Midbrain (tissue), 1 donor: ENCODE measurements around the gene TLX2.

Experiments
- DNase-seq: peaks from one replicate; lab custom pipeline; 2025; lab: John Stamatoyannopoulos, UW

TLX2 gene

DNA sequence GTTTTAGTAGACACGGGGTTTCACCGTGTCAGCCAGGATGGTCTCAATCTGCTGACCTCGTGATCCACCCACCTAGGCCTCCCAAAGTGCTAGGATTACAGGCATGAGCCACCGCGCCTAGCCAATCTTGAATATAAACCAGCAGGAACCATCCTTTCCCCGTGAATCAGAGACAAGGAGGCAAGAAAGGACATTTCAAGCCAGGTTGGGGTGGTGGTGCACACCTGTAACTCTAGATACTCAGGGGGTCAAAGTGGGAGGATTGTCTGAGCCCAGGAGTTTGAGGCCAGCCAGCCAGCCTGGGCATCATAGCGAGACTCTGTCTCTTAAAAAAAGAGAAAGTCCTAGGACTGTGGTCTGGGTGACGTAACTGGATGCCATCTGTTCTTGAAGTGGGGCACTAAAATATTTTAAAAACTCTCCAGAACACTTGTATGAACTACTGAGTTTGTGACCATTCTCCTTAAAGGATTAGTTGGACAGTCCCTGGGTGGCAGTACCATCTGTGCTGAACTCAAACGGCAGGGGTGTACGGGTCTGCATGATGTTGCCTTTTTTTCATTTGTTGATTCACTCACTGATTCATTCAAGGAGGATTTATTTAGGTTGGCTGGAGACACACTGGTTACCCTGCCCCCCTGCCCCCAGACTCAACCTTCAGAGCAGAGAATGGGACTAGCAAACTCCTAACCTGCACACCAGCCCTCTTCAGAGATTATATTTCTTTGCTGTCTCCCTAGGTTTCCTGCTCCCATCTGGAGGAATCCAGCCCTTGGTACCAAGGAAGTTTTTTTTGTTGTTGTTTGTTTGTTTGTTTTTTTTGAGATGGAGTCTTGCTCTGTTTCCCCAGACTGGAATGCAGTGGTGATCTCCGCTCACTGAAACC lies 2.9 kb upstream of the TLX2 start:
- DNase-seq = no peak

DNA sequence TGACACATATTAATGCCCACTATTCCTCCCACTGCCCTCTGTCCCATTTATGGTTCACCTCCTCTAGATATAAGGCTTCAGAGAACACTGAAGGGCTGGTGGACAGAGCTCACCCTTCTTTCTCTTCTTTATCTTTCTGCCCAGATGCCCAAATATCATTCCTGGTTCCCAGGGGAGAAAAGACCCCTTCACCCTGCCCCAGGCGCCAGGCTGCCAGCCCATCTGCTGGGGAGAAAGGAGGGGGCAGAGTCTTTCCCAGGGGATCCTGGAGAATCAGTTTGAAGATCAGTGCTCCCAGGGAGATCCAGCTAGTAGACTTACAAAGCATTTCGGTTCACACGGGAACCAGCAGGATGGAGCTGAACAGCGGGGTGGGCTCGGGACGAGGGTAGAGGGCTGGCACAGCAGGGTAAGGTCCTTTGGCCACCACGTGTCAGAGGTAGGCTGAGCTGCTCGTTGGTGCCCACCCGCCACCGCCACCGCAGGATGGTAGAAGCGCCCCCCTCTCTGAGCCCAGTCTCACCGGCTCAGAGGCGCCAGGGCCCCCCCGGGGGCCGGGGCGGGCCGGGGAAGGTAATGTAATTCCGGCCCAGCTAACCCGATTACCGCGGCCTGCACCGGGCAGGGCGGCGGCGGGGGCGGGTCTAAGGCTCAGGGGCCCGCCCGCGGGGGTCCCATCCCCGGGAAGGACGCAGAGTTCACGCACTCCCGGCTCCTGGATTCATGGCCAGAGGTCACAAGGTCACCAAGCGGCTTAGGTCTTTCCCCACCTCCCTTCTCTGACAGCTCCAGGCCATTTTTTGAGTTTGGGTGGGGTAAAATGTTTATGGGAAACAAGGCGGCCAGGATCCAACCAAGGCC lies 1.3 kb upstream of the TLX2 start:
- no peak for DNase-seq

DNA sequence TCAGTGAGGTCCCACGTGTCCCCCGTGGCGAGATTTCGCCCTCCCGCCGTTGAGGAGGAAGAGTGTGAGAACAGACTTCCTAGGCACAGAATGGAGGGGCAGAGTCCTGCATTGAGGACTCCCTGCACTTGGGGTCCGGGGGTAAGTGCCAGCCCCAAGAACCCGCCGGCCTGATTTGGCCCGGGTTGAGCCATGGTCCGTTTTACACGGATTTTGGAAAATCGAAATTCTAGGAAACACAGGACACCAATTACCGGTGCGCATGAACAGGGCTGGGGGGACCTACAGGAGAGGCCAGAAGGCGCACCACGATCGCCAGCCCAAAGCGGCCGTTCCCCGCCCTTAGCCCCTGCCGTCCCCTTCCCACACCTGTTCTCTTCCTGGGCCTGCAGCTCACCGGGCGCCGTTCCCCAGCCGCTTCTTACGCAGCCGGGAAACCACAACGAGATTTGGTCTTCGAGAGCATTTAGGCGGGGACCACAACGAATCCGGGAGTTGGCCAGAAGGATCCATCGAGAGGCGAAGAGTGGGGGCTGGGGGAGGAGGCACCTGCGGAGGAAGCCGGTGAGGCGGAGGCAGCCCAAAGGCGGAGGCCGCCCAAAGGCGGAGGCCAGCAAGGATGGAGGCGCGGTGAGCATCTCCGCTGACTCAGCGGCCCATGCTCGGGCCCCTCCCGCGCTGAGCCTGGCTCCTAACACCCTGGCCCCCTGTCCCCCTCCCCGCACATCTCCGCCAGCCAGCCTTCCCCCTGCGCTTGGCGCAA lies 464 bp upstream of the TLX2 start:
- no peak for DNase-seq

DNA sequence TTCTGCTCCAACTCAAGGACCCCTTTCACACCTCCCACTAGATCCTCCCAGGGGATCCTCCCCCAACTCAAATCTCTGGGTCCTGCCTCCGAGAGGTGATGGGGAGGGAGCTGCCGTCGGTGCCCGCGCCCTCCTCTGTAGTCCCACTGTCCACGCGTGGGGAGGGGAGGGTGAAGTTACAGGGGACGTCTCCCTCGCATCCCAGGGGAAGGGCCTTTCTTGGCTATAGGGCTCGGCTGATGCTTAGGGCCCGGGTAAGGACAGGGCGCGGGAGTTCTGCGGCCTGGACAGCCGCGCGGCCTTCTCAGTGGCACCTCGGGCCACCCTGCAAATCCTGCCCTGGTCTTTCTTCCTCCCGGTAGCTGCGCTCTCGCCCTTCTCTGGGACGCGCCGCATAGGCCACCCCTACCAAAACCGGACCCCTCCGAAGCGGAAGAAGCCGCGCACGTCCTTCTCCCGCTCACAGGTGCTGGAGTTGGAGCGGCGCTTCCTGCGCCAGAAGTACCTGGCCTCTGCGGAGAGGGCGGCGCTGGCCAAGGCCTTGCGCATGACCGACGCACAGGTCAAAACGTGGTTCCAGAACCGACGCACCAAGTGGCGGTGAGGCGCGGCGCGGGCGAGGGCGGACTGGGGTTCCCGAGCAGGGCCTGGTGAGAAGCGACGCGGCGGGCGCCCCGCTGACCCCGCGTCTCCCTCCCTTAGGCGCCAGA lies 1.2 kb downstream of the TLX2 start:
- no peak for DNase-seq

DNA sequence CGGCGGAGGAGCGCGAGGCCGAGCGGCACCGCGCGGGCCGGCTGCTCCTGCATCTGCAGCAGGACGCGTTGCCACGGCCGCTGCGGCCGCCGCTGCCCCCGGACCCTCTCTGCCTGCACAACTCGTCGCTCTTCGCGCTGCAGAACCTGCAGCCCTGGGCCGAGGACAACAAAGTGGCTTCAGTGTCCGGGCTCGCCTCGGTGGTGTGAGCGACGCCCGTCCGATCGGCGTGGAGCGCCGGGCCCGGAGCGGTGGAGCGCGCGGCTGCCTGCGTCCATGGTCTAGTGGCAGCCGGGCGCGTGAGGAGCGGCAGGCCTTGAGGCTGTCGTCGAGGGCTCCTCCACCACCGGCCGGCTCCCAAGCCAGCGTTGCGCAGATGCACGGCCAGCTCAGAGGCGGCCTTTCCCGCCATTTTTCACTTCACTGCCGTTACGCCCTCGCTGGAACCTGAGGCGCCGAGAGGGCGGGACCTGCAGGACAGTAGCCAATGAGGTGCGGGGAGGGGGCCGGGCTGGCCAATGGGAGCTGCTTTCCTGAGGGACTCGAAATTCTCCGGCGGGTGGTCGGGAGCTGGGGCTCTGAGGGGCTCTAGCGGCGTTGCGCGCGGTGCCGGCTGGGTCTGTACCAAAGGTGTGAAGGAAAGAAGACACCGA lies 1.9 kb downstream of the TLX2 start:
- peak; percentile 10 for DNase-seq

DNA sequence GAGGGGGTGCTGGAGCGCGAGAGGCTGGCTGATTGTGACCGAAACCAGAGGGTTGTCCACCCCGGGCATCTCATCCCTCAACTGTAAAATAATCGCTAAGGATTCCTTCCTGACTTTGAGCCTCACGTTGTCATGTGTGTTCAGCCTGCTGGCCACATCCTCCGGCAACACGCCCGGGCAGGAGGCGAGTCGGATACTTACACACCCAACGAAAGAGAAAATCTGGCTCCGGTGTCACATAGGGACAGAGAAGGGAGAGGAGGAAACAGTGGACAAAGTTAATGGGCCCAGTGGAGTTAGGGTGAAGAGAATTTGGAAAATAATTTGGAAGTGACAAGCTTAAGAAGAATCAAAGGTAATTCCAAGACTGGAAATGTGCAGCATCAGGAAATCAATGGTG lies 2.4 kb downstream of the TLX2 start:
- no peak for DNase-seq

DNA sequence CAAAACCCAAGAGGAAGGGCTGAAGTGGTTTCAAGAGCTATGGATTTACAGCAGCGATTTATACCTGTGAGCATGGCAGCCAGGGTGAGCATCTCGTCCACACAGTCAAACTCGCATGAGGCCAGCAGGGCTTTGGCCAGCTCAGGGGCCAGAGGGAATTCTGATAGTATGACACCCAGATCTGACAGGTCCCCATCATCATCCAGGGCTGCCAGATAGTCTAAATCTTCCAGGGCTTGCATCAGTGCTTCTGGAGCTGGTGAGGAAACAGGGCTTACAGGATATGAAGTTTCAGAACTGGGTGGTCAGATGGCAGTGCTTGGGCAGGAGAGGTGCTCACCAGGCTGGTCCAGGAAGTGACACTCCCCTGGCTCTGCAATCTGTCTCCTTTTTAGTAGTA lies 8.3 kb downstream of the TLX2 start:
- DNase-seq = no peak

DNA sequence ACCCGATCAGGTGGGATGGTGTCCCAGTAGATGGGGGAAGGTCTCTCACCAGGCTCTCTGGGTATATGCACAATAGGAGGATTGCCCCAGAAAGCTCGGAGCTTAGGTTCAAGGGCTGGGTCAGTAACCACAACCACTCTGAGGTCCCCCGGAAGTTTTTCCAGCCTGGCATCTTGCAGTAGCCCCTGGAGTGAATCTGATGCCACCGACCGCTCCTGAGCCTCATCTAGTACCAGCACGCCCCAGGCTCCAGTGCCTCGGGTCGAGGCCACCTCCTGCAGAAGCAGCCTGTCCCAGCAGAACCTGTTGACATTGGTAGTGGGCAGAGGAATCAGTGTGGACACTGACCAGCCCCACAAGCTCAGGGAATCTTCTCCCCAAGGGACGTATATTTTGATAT lies 9.8 kb downstream of the TLX2 start:
- DNase-seq = no peak

DNA sequence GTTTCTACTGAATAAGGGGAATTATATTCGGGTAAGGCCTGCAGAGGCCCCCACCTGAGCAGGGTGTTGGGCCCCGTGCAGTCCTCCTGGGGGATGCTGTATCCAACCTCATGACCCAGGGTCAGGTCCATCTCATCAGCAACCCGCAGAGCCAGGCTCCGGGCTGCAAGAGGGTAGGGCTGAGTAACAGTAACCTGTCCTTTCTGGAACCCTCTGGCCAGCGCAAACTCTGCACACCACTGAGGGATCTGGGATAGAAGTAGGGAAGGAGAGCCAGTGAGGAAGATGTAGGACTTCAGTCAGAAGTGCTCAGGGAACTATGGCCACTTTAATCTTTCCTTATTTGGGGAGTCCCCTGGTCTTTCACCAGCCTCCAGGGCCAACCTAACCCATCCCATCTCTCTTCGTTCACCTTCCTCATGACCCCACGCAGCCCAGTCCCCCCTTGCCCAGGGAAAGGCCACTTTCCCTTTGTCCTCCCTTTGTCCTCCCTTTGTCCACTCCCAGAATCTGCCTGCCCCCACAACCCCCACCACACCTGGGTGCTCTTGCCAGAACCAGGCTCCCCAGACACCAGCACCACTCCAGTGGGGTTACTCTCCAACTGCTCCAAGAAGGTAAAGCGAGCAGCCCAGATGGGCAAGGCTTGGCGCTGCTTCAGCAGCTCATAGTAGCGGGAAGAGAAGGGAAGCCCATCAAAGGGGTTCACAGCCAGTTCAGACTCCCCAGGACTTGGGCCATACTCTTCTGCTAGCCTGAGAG lies 10.9 kb downstream of the TLX2 start:
- no peak for DNase-seq

DNA sequence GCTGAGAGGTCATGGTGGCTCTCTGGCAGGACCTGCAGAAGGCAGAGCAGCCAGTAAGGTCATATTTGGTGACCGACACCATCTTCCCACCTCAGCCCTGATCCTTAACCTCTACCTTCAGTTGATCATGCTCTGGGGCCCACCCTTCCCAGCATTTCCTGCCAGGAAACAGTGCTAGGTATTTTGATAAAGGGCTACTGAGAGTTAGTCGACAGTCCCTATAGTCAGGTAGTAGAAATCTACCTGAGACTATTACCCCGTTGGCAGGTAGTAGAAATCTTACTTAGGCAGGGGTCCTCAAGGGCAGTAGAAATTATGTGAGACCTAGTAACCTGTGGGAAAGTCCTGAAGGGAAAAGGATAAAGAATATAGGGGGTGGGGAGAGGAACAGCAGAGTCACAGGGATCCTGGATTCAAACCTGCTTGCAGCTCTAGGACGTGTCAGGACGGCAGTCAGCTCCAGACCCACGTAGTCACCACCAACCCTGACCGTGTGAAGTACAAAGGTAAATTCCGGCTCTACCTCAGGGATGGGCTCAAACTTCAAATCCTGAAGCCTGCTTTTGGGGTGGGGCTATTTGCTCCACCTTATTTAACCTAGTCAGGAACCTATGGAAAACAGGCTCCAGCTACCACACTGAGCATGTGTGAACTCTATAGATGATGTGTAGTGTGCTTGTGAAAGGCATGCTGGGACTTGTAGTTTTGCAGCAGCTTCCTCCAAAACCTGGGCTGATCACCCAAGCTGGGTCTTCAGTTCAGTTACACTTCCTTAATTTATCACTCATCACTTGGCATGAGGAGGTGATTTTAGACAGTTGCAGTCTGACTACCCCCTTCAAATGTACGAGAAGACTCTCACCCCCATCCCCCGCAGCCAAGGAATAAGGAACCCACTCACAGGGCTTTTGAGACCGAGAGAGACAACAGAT lies 11.7 kb downstream of the TLX2 start, which contains the start of gene DQX1:
Gene DQX1 (minus strand): TSS at position 515 of the 932 bp plus-strand sequence. CDS start 502 bp downstream, at position 13.
- DNase-seq = no peak

DNA sequence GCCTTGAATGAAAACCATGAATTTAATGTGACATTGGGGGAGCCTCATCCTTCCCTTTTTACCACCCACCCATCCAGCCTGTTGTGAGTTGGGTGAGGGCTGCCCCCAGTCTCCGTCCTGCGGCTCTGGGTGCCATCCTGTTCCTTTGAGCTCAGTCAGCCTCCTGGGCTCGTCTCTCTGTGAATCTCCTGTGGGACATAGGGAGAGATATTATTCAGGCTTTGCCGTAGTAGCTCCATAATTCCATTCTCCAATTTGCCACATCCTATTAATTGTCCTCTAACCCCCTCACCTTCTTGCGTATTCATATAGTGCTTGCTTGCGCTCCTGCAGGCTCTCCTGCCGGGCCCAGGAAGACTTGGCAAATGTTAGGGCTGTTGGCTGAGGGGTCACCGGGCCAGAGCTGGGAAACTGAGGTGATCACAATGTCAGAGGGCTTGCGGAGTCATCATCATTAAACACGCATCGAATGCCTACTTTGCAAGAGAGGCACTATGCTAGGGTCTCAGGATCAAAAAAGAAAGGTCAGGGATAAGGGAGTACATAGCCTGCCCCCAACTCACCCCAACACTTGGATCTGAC lies 12.5 kb downstream of the TLX2 start:
- DNase-seq = no peak

DNA sequence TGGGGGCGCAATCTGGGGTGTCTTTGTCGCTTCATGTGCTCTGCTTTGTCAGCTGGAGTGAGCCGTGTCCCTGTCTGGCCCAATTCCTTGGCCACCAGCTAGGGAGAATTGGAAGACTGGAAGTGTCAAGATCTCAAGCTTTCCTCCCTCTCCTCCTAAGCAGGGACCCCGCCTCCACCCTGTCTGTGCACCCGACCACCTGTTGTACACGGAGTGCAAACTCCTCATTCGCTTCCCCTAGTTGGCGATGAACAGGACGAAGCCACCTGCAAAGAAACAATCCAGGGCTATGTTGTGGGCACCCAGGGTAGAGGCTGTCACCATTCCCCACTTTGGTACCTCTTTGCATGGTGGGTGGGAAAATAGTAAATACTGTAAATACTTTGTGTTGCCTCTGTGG lies 13.5 kb downstream of the TLX2 start:
- no peak for DNase-seq

DNA sequence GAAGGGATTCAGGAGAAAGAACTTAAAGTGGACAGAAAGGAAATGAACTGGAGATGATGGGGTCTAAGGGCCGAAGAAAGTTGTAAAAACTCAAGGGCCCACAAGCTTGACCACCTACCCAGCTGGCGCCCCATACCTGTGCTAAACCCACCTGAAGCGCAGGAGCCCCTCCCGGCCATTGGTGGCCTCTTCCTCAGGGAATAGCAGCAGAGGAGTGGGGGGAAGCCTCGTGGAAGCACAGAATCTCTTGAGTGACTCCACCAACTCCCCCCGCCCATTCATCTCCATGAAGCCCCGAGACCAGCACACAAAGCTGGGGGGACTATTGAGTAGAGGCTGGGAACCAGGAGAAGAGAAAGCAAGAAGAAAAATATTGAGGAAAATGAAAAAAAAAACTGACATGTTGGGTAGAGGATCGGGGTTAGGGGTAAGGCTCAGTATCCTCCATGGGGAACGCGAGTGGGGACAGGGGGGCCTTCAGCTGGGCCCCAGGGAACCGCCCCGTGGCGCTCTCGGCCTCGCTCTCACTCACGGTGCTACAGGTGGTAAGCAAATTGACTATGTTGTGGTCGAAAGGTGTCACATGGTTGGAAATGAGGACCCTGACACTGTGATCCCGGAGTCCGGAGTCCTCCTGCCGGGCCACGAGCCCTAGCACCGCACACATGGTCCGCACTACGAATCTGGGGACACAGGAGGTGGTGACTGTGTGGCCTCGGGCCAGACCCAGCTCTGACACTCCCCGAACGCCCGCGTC lies 14.5 kb downstream of the TLX2 start:
- DNase-seq = no peak

DNA sequence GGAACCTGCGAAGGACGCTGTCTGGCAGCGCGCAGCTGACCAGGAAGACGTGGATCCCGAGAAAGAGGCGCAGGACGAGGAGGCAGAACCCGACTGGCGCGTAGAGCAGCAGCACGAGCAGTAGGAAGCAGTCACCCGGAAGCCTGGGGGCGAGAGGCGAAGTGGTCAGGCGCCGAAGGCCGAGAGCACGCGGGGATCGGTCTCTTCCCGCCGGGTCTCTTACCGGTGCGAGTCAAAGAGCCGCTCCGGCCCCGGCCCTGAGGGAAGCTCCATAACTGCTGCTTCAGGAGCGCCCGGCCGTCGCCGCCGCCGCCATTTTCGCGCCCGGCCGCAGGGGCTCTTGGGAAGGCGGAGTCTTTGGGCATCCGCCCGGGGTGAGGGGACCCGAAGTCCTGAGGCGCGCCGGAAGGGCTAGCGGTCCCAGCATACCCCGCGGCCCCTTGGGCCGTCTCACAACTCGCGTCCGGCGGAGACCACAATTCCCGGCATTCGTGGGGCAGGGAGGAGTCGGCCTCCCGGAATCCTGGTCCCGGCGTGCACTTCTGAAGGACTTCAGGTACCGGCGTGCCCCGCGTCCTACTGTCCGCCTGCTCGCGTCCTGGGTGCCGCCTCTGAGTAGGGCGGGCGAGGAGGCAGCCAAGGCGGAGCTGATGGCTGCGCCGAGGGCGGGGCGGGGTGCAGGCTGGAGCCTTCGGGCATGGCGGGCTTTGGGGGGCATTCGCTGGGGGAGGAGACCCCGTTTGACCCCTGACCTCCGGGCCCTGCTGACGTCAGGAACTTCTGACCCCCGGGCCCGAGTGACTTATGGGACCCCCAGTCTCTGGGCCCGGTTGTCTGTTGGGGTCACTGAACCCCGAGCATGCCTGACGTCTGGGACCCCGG lies 15.3 kb downstream of the TLX2 start, which contains the start of the genes AUP1 and HTRA2:
Gene AUP1 (minus strand): TSS at position 350 of the 882 bp plus-strand sequence. CDS start 77 bp downstream, at position 273.
Gene HTRA2 (plus strand): TSS at position 577 of the 882 bp plus-strand sequence. CDS start 74 bp downstream, at position 651.
- peak; percentile 99 for DNase-seq

DNA sequence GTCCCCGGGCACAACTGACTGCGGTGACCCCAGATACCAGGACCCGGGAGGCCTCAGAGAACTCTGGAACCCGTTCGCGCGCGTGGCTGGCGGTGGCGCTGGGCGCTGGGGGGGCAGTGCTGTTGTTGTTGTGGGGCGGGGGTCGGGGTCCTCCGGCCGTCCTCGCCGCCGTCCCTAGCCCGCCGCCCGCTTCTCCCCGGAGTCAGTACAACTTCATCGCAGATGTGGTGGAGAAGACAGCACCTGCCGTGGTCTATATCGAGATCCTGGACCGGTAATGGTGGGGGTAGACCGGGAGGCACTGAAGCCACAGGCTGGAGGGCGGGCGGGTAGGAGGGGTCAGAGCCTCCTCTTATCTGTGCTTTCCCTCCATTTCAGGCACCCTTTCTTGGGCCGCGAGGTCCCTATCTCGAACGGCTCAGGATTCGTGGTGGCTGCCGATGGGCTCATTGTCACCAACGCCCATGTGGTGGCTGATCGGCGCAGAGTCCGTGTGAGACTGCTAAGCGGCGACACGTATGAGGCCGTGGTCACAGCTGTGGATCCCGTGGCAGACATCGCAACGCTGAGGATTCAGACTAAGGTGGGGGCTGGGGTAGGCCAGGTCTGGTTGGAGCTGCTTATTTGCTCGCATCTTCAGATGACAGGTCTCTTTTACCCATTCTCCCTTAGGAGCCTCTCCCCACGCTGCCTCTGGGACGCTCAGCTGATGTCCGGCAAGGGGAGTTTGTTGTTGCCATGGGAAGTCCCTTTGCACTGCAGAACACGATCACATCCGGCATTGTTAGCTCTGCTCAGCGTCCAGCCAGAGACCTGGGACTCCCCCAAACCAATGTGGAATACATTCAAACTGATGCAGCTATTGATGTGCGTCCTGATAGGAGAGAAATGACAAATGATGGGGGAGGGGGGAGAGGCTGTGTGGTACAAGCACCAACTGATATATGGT lies 16.3 kb downstream of the TLX2 start:
- no peak for DNase-seq

DNA sequence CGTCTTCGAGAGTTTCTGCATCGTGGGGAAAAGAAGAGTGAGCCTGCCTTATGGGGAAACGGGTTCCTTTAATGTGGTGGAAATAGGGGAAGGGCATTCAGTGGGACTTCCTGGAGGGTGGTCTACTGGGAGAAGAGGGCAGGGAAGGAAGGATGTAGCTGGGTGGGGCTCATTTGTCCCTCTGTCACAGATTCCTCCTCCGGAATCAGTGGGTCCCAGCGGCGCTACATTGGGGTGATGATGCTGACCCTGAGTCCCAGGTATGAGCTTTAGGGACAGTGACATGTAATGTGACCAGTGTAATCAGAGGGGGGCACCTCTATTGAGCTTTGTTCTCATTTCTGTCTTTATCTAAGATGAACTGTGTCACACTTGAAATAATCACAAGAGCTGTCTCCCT lies 17.4 kb downstream of the TLX2 start:
- DNase-seq = no peak
